Breast epithelium (tissue), 4 donors: Measurements from ENCODE around the gene UBAC2. TPM values are rescaled to one million over a fixed set of nuclear protein-coding genes. Genes with fewer than 3 reads are reported as not detected.

ENCODE experiments used
- DNase-seq, 2 donors: peaks; one replicate each; pipeline ENCODE4 v3.0.0-alpha.2; 2019; ENCODE audit warnings: low spot score in 2 of 2
- H3K27ac ChIP-seq, 2 donors: fragments of 200-600 bp; sonication (generic) in 1 of 2; one replicate each; pipeline ENCODE4 v1.5.1; 2016 to 2019; ENCODE audit warnings: mild to moderate bottlenecking in 1 of 2
- H3K27me3 ChIP-seq, 2 donors: fragments of 200-600 bp; sonication (generic) in 1 of 2; one replicate each; pipeline versions ENCODE4 v1.5.1 to v1.6.0; 2017 to 2019; ENCODE audit warnings: control low read depth in 1 of 2, mild to moderate bottlenecking in 1 of 2
- H3K36me3 ChIP-seq: fragments of 200-600 bp; one replicate; pipeline ENCODE4 v1.5.1; 2019
- H3K4me1 ChIP-seq, 2 donors: fragments of 200-600 bp; sonication (generic); one replicate each; pipeline ENCODE4 v1.5.1; 2016 to 2019; ENCODE audit warnings: control low read depth in 1 of 2
- H3K4me3 ChIP-seq, 3 donors: fragments of 200-600 bp; sonication (generic); 1 replicate in 2 of 3; 2 replicates in 1 of 3; pipeline ENCODE4 v1.5.1; 2016 to 2019; ENCODE audit warnings: mild to moderate bottlenecking in 3 of 3, moderate library complexity in 2 of 3
- H3K9me3 ChIP-seq, 2 donors: fragments of 200-600 bp; sonication (generic) in 1 of 2; one replicate each; pipeline ENCODE4 v1.5.1; 2016 to 2019; ENCODE audit warnings: control low read depth in 1 of 2
- CTCF ChIP-seq, 3 donors: fragments of 450-650 bp; IDR thresholded peaks; one replicate each; pipeline ENCODE4 v1.5.1; 2016 to 2017; ENCODE audit warnings: antibody characterized with exemption in 3 of 3, mild to moderate bottlenecking in 3 of 3, moderate library complexity in 3 of 3
- POLR2A ChIP-seq: fragments of 450-650 bp; IDR thresholded peaks from one replicate; pipeline ENCODE4 v1.6.1; 2016; ENCODE audit warnings: antibody characterized with exemption, mild to moderate bottlenecking, moderate library complexity
- POLR2AphosphoS5 ChIP-seq, 3 donors: sonication (generic); formaldehyde crosslinking; IDR thresholded peaks; one replicate each; pipeline ENCODE4 v1.6.1; 2017; ENCODE audit warnings: antibody characterized with exemption in 3 of 3
- intact Hi-C: fragments of 100-400 bp; cut with DNase I; formaldehyde crosslinking; loops from one replicate; pipeline ENCODE4 v1.15.1; 2023; ENCODE audit warnings: low total_unique reads
- total RNA-seq, 3 donors: library from RNA; depleted of rRNA; stranded (reverse); fragments of >200 nt; gene quantifications; one replicate each; pipeline ENCODE4 v1.1.0, GENCODE V29; 2016

Gene UBAC2
- total RNA-seq, 3 donors from 2014 or later: 64.6 to 72.8 (median 65.1) TPM

DNA sequence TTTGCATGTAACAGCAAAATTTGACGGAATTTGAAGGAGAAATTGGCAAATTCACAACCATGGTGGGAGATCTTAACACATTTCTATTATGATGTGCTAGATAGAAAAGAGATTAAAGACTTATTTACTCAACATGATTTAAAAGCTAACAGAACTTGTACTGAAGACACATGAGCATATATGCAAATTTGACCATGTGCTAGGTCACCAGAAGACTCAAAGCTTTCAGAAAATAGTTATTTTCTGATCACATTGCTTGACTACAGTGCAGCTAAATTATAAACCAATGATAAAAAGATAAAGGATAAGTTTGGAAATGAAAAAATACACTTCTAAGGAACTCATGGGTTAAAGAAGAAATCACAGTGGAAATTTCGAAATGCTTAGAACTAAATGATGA, 97.4 kb downstream of the UBAC2 start:
- Histone ChIP-seq H3K27ac (no peak overlapping the region), H3K27me3 (no peaks in the 10 kb centered on the region), H3K36me3 (no peaks in the 10 kb centered on the region), H3K9me3 (no peaks in the 10 kb centered on the region), H3K4me1 (no peaks in the 10 kb centered on the region), H3K4me3 (no peak overlapping the region)
- DNase-seq: no peak
- no peak for TF ChIP-seq POLR2AphosphoS5 (IDR thresholded peaks at IDR 0.05)
- TF ChIP-seq POLR2A: no peak
- TF ChIP-seq CTCF (IDR thresholded peaks at IDR 0.05): no peak
- intact Hi-C loops: no loop called here

- intact Hi-C loops: no loop called here
- H3K9me3 ChIP-seq: no peaks in the 10 kb centered on the region
- H3K36me3 ChIP-seq: no peaks in the 10 kb centered on the region
- no peak for DNase-seq
- no peaks in the 10 kb centered on the region for H3K27me3 ChIP-seq
- TF ChIP-seq CTCF (IDR thresholded peaks at IDR 0.05): no peak
- TF ChIP-seq POLR2AphosphoS5 (IDR thresholded peaks at IDR 0.05): no peak
- no peak for TF ChIP-seq POLR2A
- H3K4me1 ChIP-seq: no peaks in the 10 kb centered on the region
- no peak overlapping the region for H3K27ac ChIP-seq
- no peak overlapping the region for H3K4me3 ChIP-seq
Observed at GRCh38 chr13:99299256-99299919, 98.7 kb downstream of the UBAC2 start.

- Histone ChIP-seq H3K9me3 (no peaks in the 10 kb centered on the region), H3K4me1 (no peaks in the 10 kb centered on the region), H3K4me3 (no peak overlapping the region), H3K36me3 (no peaks in the 10 kb centered on the region), H3K27ac (no peak overlapping the region), H3K27me3 (no peaks in the 10 kb centered on the region)
- no peak for DNase-seq
- intact Hi-C loops: no loop called here
- TF ChIP-seq CTCF (IDR thresholded peaks at IDR 0.05) (no peak), POLR2AphosphoS5 (IDR thresholded peaks at IDR 0.05) (no peak), POLR2A (no peak)
Observed at GRCh38 chr13:99299920-99300341, 99.3 kb downstream of the UBAC2 start.

DNA sequence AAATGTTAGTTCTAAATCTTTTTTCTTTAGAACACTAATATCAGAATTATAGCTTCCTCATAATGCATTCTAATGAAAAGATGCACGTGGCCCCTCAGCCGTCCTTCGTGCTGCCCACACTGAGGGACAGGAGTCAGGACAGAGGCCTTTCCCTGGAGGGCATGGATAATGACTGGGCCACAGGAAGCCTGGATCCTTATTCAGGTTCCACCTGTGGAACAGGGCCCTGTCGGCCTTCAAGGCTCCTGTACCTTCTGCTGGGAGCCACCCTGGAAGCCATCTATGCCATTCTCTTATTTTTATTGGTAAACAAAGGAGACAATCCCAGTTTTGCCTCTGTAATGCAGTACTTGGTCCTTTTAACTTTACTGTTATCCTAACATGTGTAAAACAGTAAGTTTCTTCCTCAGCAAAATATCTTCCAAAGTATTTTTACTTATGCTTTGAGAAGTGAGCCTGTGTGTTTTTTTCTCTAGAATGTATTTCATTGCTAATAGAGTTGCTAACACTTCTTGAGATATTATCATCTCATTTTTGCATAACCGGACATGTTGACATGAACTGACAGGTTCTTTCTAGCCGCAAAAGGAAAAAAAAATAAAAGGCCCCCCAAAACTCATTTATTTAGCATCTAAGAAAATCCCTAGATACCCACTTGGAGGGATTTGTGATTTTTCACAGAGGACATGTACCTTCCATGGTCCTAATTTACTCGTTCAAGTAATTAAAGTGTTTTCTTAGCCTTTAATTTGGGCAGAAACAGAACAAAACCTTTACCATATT, 100.6 kb downstream of the UBAC2 start:
- Histone ChIP-seq H3K4me1 (no peaks in the 10 kb centered on the region), H3K36me3 (no peaks in the 10 kb centered on the region), H3K4me3 (no peak overlapping the region), H3K27me3 (no peaks in the 10 kb centered on the region), H3K27ac (no peak overlapping the region), H3K9me3 (no peaks in the 10 kb centered on the region)
- TF ChIP-seq POLR2AphosphoS5 (IDR thresholded peaks at IDR 0.05): no peak
- DNase-seq: no peak
- intact Hi-C loops: no loop called here

- Histone ChIP-seq H3K9me3 (no peaks in the 10 kb centered on the region), H3K27me3 (no peaks in the 10 kb centered on the region), H3K36me3 (no peaks in the 10 kb centered on the region), H3K4me3 (no peak overlapping the region), H3K4me1 (no peaks in the 10 kb centered on the region), H3K27ac (no peak overlapping the region)
- TF ChIP-seq POLR2A (no peak), POLR2AphosphoS5 (IDR thresholded peaks at IDR 0.05) (no peak), CTCF (IDR thresholded peaks at IDR 0.05) (no peak)
- intact Hi-C loops: no loop called here
- DNase-seq: no peak
Observed at GRCh38 chr13:99301913-99302636, 101.4 kb downstream of the UBAC2 start.
